Measurements from ENCODE around the gene SORBS1.

DNA sequence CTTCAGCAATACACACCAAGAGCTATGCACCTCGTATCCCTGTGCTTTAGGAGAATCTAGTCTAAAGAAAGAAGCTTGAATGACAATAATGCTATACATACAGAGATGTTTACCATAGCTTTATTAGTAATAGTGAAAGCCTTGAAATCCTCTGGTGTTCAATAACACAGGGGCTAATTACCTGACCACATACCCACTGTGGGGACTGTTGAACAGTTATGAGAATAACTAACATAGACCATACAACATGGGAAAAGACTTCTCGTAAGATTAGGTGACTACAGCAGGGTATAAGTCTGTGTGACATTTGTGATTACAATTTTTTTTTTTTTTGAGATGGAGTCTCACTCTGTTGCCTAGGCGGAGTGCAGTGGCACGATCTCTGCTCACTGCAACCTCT is 111.0 kb downstream of the SORBS1 start:
- no peak for TF ChIP-seq CTCF (IDR thresholded peaks at IDR 0.05)
- no peak for TF ChIP-seq POLR2AphosphoS5 (IDR thresholded peaks at IDR 0.05)
- no peak for TF ChIP-seq POLR2A (IDR thresholded peaks at IDR 0.05)
- no peak for TF ChIP-seq EP300 (IDR thresholded peaks at IDR 0.05)
